HL-60 (cell line): ENCODE data around the gene MYH7B.

Experiments used
- CTCF ChIP-seq: IDR thresholded peaks from one replicate; pipeline ENCODE4 v1.5.1; 2011; ENCODE audit warnings: low read length, control low read depth, inconsistent platforms; ENCODE audit not compliant: insufficient read depth
- GABPA ChIP-seq: IDR thresholded peaks from 2 replicates; pipeline ENCODE4 v1.6.1; 2012; ENCODE audit warnings: low read depth
- POLR2AphosphoS5 ChIP-seq: IDR thresholded peaks from 2 replicates; pipeline ENCODE4 v1.6.1; 2012; ENCODE audit warnings: low read depth
- REST ChIP-seq: IDR thresholded peaks from 2 replicates; pipeline ENCODE4 v1.6.1; 2012; ENCODE audit warnings: low read depth; ENCODE audit not compliant: insufficient replicate concordance
- SPI1 ChIP-seq: IDR thresholded peaks from 2 replicates; pipeline ENCODE4 v1.6.1; 2012; ENCODE audit warnings: low read depth, mild to moderate bottlenecking, borderline replicate concordance

- TF ChIP-seq POLR2AphosphoS5: no peak
- no peak for TF ChIP-seq CTCF
- no peak for TF ChIP-seq REST
- TF ChIP-seq SPI1: no peak
- no peak for TF ChIP-seq GABPA
These were observed 32.5 kb downstream of the MYH7B start for GRCh38 chr20:34988191-34988540.
